Activated CD8-positive, alpha-beta memory T cell treated with anti-CD3 and anti-CD28 coated beads, Interleukin-2, amount 10 ng/mL, durations not matched to agents 7 days and 5 days (primary cell): ENCODE data around the gene BUB1. TPM values are rescaled to one million over a fixed set of nuclear protein-coding genes. Genes with fewer than 3 reads are reported as not detected.
"Not testable (repeated sequence)": the region's sequence is repeated elsewhere in the genome, so short reads cannot be mapped to it uniquely, and the experiment has no call there.

Experiments
- ATAC-seq: fragments of 150-1000 bp; cut with Tn5 transposase; one replicate; pipeline ENCODE4 v1.10.0; 2021; ENCODE audit warnings: moderate library complexity
- CTCF ChIA-PET: fragments of 350-600 bp; sonication (Branson Sonifier 250); formaldehyde crosslinking; loops from one replicate; lab custom pipeline; 2021; ENCODE audit warnings: antibody characterized with exemption; lab: Charles Lee
- DNase-seq: peaks from one replicate; pipeline ENCODE4 v3.0.0-alpha.2; 2020
- H3K27ac Mint-ChIP-seq: one replicate; pipeline ENCODE4 v1.8.0; 2021; ENCODE audit warnings: mild to moderate bottlenecking, mixed read lengths
- H3K27me3 Mint-ChIP-seq: one replicate; pipeline ENCODE4 v1.8.0; 2021; ENCODE audit warnings: mixed read lengths
- H3K36me3 Mint-ChIP-seq: one replicate; pipeline ENCODE4 v1.8.0; 2021; ENCODE audit warnings: mild to moderate bottlenecking, mixed read lengths
- H3K4me1 Mint-ChIP-seq: one replicate; pipeline ENCODE4 v1.8.0; 2021; ENCODE audit warnings: mixed read lengths
- H3K4me3 Mint-ChIP-seq: one replicate; pipeline ENCODE4 v1.8.0; 2021; ENCODE audit warnings: mild to moderate bottlenecking, moderate library complexity, mixed read lengths
- H3K9me3 Mint-ChIP-seq: one replicate; pipeline ENCODE4 v1.8.0; 2022; ENCODE audit warnings: low read depth, mixed read lengths
- total RNA-seq, 2 experiments: library from RNA; stranded (reverse); gene quantifications; one replicate each; pipeline ENCODE4 v1.2.3, GENCODE V29; 2021

The BUB1 gene
- total RNA-seq, 2 experiments from 2014 or later: 126 to 153 TPM

DNA sequence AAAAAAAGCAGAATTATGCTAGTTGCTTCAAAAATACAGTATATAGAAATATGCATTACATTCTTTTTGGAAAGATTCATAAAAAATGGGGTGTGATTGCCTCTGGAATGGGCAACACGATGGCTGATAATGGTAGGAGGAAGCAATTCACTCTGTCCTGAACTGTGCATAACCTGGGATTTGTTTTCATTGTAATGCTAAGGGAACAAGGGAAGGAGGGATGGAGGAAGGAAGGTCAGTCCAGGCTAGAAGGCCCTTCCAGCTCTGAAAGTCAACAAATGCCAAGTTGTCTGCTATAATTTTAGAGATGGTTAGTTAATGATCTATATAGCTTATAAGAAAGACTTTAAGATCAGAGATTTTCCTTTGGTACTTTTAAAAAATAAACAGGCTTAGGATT lies 40.8 kb downstream of the BUB1 start:
- no peak for ATAC-seq
- H3K36me3 Mint-ChIP-seq: peaks cover 72% of the 10 kb centered on the region
- no peak overlapping the region for H3K4me3 Mint-ChIP-seq
- no peaks in the 10 kb centered on the region for H3K9me3 Mint-ChIP-seq
- no peaks in the 10 kb centered on the region for H3K27me3 Mint-ChIP-seq
- DNase-seq: no peak
- CTCF ChIA-PET: no interaction called here
- H3K4me1 Mint-ChIP-seq: no peaks in the 10 kb centered on the region
- H3K27ac Mint-ChIP-seq: no peak overlapping the region

DNA sequence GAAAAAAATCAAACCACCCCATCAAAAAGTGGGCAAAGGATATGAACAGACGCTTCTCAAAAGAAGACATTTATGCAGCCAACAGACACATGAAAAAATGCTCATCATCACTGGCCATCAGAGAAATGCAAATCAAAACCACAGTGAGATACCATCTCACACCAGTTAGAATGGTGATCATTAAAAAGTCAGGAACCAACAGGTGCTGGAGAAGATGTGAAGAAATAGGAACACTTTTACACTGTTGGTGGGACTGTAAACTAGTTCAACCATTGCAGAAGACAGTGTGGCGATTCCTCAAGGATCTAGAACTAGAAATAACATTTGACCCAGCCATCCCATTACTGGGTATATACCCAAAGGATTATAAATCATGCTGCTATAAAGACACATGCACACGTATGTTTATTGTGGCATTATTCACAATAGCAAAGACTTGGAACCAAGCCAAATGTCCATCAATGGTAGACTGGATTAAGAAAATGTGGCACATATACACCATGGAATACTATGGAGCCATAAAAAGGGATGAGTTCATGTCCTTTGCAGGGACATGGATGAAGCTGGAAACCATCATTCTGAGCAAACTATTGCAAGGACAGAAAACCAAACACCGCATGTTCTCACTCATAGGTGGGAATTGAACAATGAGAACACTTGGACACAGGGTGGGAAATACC lies 41.8 kb downstream of the BUB1 start:
- H3K9me3 Mint-ChIP-seq, CTCF ChIA-PET, DNase-seq, ATAC-seq, H3K4me3 Mint-ChIP-seq, H3K4me1 Mint-ChIP-seq, H3K27ac Mint-ChIP-seq, H3K27me3 Mint-ChIP-seq: not testable (repeated sequence)
- H3K36me3 Mint-ChIP-seq: peaks cover 64% of the 10 kb centered on the region

DNA sequence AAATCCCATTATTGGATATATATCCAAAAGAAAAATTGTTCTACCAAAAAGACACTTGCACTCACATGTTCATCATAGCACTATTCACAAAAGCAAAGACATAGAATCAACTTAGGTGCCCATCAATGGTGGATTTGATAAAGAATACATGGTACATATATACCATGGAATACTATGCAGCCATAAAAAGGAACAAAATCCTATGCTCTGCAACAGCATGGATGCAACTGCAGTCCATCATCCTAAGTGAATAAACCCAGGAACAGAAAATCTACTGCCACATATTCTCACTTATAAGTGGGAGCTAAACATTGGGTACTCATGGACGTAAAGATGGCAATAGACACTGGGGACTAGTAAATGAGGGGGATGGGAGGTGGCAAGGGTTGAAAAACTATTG lies 50.5 kb downstream of the BUB1 start:
- H3K9me3 Mint-ChIP-seq, H3K4me3 Mint-ChIP-seq, DNase-seq, H3K4me1 Mint-ChIP-seq, H3K27me3 Mint-ChIP-seq, H3K27ac Mint-ChIP-seq, ATAC-seq, H3K36me3 Mint-ChIP-seq, CTCF ChIA-PET: not testable (repeated sequence)

DNA sequence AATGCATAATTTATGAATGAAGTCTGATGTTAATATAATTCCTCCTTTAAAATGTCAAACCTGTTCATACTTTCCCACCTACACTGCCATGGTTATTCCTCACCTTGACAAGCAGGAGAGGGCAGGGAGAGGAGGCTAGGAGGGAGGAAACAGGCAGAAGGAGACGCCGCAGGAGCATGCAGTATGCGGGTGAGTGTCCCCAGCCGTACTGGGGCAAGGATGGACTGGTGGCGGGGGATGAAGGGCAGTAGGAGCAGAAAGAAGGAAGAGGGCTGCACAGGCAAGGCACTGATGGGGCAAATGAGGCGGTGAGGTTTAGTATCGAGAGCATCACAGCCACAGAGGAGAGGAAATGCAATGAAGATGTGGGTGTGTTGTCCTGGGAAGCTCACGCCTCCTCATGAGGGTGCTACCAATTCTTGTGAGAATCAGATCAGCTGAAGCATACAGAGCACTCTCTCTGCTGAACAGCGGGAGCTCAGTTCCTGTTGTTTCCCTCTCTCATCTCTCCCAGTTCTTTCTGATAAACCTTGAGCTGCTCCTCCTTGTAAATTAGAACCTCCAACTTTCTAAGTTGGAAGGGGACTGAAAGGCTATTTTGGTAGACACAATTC lies 58.4 kb downstream of the BUB1 start:
- H3K27ac Mint-ChIP-seq, H3K27me3 Mint-ChIP-seq, H3K4me3 Mint-ChIP-seq, DNase-seq, H3K4me1 Mint-ChIP-seq, ATAC-seq, CTCF ChIA-PET, H3K36me3 Mint-ChIP-seq, H3K9me3 Mint-ChIP-seq: not testable (repeated sequence)

DNA sequence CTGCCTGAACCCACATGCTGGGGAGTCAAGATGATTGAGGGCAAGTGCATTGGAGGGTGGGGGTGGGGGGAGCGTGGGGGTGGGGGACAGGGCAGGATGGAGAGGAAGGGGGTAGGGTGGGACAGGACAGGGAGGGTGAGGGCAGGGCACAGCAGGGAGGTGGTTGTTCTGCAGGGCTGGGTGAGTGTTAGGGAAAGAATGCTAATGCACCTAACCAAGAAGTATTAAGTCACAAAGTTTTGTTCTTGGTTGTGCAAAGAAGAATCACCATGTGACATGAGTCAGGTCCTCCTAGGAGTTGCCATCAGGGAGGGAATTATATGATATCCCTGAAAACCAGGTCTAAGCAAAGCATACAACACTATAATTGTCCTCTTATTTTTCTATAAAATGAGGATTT lies 63.9 kb downstream of the BUB1 start:
- H3K27me3 Mint-ChIP-seq, DNase-seq, ATAC-seq, H3K36me3 Mint-ChIP-seq, H3K4me1 Mint-ChIP-seq, H3K9me3 Mint-ChIP-seq, H3K27ac Mint-ChIP-seq, CTCF ChIA-PET, H3K4me3 Mint-ChIP-seq: not testable (repeated sequence)

DNA sequence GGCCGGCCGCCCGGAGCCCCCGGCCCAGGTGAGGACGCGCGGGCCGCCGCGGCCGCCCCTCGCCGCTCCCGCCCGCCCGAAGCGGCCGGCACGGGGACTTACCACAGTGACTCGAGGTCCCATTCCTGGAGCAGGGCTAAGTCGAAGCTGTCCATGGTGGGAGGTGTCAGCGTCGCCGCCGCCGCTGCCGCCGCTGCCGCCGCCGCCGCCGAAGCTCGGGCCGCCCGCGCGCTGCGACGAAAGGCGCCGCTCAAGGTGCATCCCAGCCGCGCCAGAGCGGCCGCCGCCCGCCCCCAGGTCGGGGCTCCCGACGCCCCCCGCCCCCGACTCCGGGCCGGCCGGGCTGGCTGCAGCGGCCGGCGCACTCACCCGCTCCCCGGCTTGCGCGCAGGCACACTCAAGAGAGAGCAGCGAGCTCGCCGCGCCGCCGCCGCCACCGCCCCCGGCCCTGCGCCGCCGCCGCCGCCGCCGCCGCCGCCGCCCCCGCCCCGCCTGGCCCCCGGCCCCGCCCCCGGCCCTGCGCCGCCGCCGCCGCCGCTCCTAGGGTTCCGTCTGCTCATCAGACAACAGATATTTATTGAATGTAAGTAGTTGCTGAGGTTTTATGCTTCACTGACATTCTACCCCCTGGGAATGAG lies 67.1 kb downstream of the BUB1 start:
- ATAC-seq: peak; percentile 69
- H3K4me1 Mint-ChIP-seq, H3K27me3 Mint-ChIP-seq, H3K27ac Mint-ChIP-seq, DNase-seq, H3K36me3 Mint-ChIP-seq, CTCF ChIA-PET, H3K9me3 Mint-ChIP-seq, H3K4me3 Mint-ChIP-seq: not testable (repeated sequence)

DNA sequence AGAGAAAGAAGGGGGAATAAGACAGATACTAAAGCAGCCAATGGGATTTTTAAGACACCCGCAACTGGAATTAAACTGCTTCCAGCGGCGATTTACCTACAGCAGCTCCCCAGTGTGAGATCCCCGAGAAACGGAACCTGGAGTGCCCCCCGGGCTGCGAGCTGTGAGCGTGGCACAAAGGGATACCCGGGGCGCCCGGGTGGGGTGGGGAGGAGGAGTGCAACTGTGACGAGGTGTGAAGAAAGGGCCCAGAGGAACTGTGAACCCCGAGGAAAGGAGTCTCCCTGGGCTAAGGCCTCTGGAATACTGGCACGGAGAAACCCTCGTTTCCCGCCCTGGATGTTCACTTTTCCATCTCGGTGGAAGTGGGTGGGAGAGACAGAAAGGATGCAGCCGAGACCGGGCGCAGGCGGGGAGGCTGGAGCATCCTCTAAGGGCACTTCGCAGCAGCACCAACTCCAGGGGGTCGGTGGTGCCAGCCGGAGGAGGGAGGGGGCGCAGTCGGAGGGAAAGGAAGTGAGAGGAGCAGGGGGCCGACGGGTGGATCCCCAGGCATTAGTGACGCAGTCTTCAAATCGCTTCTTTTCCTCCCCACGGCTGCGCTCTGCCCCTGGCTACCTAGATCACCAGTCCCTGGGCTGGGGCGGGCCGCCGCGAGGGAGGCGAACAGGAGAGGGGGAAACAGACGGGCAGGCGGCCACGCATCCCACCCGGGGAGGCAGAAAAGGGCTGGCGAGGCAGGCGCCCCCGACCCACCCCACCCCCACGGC lies 67.8 kb downstream of the BUB1 start:
- H3K36me3 Mint-ChIP-seq, CTCF ChIA-PET: not testable (repeated sequence)
- peak; percentile 31 for ATAC-seq

DNA sequence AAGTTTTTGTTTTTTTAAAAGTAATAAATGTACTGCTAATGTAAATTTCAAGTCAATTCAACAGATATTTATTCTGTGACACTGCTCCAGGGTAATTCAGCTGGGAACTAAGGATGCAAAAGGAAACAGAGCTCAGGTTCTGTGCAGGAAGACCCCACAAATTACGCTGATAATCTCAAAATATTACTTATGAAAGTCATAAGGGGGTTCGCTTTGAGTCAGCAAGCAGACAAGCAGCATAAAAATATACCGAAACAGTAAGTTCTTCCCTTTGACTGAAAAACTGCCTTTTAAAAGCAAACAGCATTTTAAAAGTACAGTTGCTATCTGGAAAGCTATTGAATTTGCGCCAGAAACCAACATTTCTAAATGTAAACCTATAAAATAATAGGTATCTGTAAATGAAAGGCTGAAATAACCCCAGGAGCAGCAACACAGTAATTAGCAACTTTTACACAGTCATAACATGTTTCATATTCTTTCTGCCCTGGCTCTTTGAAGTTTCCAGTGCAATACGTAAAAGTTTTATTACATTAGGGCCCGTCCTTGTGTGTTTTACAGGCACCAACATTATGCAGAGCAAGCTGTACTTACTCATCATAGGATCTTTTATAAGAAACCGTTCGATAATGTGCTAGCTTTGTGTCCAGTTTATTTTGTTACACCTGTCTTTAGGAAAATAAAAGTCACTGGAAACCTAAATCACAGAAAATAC lies 68.9 kb downstream of the BUB1 start:
- not testable (repeated sequence) for ATAC-seq, H3K4me1 Mint-ChIP-seq, H3K27me3 Mint-ChIP-seq

More for the DNA sequence above, 67.8 kb downstream of the BUB1 start:
- not testable (repeated sequence) for H3K27me3 Mint-ChIP-seq, DNase-seq, H3K27ac Mint-ChIP-seq, H3K4me3 Mint-ChIP-seq, H3K4me1 Mint-ChIP-seq, H3K9me3 Mint-ChIP-seq

DNA sequence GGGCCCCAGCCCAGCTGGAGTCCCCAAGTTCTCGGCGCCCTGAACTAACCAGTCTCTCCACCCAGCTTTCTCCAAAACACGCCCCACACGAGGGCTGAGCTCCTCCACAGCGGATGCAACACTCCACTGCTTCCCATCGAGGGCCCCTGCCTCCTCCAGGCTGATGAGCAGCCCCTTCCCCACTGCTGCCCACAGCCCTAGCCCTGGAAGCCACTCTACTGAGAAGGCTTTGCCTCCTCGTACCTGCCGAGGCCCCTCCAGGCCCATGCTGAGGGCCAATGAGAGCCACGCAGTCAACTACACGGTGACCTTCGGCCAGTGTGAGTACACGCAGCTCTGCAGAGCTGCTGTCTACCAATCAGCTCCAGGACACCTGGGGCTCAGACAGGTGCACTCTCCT lies 72.8 kb downstream of the BUB1 start:
- ATAC-seq, H3K4me3 Mint-ChIP-seq, CTCF ChIA-PET, H3K4me1 Mint-ChIP-seq, H3K9me3 Mint-ChIP-seq, H3K36me3 Mint-ChIP-seq, H3K27ac Mint-ChIP-seq, H3K27me3 Mint-ChIP-seq, DNase-seq: not testable (repeated sequence)

More for the DNA sequence above, 68.9 kb downstream of the BUB1 start:
- H3K4me3 Mint-ChIP-seq, CTCF ChIA-PET, H3K27ac Mint-ChIP-seq, H3K36me3 Mint-ChIP-seq, DNase-seq, H3K9me3 Mint-ChIP-seq: not testable (repeated sequence)

DNA sequence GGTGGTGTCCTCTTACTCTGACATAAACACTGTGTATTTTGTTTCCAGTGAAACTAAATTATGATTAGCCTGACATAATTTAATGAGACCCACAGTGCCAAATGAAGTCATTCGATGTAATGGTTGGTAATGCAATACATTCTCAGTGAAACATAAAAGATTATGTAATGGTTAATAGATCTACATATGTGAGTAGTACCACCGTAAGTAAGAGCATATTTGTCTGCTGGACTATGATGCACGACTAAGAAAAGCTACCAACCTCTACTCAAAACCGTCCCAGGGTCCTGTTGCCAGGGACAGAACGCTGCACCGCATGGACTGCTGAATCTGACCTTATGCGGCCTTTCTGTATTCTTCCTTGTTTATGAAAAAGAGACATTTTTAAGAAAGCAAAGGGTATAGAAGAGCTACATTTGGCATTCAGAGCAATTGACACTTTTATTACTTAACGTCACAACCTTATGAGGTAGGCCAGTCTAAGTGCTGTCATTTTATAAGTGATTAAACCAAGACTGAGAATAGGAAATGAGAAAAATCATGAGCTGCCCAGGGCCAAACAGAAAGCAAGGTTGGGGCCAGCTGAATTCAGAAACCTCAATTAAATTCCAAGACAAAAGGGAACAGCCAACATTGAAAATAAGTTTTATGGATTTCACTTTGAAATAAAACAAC lies 73.8 kb downstream of the BUB1 start:
- CTCF ChIA-PET, H3K9me3 Mint-ChIP-seq, DNase-seq, H3K27ac Mint-ChIP-seq, ATAC-seq, H3K36me3 Mint-ChIP-seq, H3K27me3 Mint-ChIP-seq, H3K4me1 Mint-ChIP-seq, H3K4me3 Mint-ChIP-seq: not testable (repeated sequence)

DNA sequence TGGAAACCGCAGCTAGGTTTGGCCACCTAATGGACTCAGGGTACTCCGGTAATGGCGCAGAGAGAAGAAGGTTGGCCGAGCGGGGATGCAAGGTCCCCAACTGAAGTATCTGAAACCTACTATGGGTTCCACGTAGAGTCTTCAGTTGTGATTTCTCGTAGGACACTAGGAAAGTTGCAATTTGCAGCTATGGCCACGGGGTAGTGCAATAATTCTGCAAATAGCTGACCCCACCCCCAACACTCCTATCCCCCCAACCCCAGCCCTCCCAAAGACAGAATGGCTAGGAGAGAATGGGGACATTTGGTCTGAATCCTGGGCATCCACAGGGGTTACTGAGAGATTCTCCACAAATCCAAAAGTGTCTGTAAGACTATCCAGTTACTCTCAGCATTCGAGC lies 75.7 kb downstream of the BUB1 start:
- H3K36me3 Mint-ChIP-seq, H3K27ac Mint-ChIP-seq, H3K4me3 Mint-ChIP-seq, CTCF ChIA-PET, H3K9me3 Mint-ChIP-seq, DNase-seq, ATAC-seq, H3K27me3 Mint-ChIP-seq, H3K4me1 Mint-ChIP-seq: not testable (repeated sequence)

DNA sequence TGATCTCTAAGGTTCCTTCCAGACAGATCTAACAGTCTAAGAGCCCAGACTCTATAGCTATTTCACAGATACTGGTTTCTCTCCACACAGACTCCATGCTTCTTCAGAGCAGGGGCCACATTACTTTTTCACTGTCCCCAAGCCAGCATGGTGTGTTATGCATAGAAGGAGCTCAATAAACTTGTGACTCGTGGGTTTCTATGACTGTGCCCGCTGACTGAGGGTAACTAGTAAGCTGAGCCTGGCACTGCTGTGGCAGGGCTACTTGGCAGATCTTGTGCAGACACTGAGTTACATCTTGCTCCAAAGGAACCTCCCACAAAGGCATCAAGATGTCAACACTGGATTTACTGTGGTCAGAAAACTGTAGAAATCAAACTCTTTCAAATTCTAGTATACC lies 85.9 kb downstream of the BUB1 start:
- CTCF ChIA-PET, H3K36me3 Mint-ChIP-seq, H3K27ac Mint-ChIP-seq, H3K9me3 Mint-ChIP-seq, H3K27me3 Mint-ChIP-seq, DNase-seq, ATAC-seq, H3K4me1 Mint-ChIP-seq, H3K4me3 Mint-ChIP-seq: not testable (repeated sequence)
